HEK293 (cell line): ENCODE data around the gene TAGLN2.

Experiments used
- CTCF ChIA-PET: fragments of 350-600 bp; formaldehyde crosslinking; extraction: SDS; loops from one replicate; lab custom pipeline; 2021; ENCODE audit warnings: antibody characterized with exemption; lab: Yijun Ruan, JAX
- POLR2A ChIA-PET: fragments of 300-600 bp; formaldehyde crosslinking; extraction: SDS; loops from one replicate; lab custom pipeline; 2020; ENCODE audit warnings: antibody characterized with exemption, inconsistent platforms; lab: Yijun Ruan, JAX
- H3K27ac ChIP-seq: fragments of 200-500 bp; sonication (Bioruptor generic); 2 replicates; pipeline ENCODE4 v1.5.1; 2014; ENCODE audit warnings: low read depth, low read length, control low read depth, inconsistent platforms; ENCODE audit errors: extremely low read depth
- H3K36me3 ChIP-seq, 2 experiments: fragments of 200-500 bp in 1 of 2; sonication (Bioruptor generic) in 1 of 2; 1 replicate in 1 of 2; 2 replicates in 1 of 2; pipeline ENCODE4 v1.5.1; 2014 to 2017; ENCODE audit warnings: inconsistent platforms in 2 of 2, low read length in 2 of 2; ENCODE audit not compliant: control insufficient read depth in 2 of 2, insufficient read depth in 1 of 2
- H3K4me1 ChIP-seq: fragments of 200-500 bp; sonication (Bioruptor generic); 2 replicates; pipeline ENCODE4 v1.5.1; 2014; ENCODE audit warnings: mild to moderate bottlenecking, low read length, inconsistent platforms; ENCODE audit not compliant: control insufficient read depth, insufficient read depth
- H3K4me3 ChIP-seq: 2 replicates; pipeline ENCODE4 v1.5.1; 2011; ENCODE audit warnings: low read depth, mild to moderate bottlenecking, control low read depth, low read length, moderate library complexity
- H3K9me3 ChIP-seq: fragments of 200-500 bp; sonication (Bioruptor generic); 2 replicates; pipeline ENCODE4 v1.5.1; 2014; ENCODE audit warnings: low read depth, low read length, inconsistent platforms; ENCODE audit not compliant: control insufficient read depth, insufficient read depth
- EGR2 ChIP-seq: fragments of 450-650 bp; formaldehyde crosslinking; IDR thresholded peaks from 2 replicates; pipeline ENCODE4 v1.5.1; 2016; ENCODE audit warnings: low read depth, missing biosample characterization, missing genetic modification characterization
- KLF16 ChIP-seq: fragments of 450-650 bp; formaldehyde crosslinking; IDR thresholded peaks from 2 replicates; pipeline ENCODE4 v1.5.1; 2017; ENCODE audit warnings: missing biosample characterization, missing genetic modification characterization
- MEIS1 ChIP-seq: sonication (generic); formaldehyde crosslinking; IDR thresholded peaks from 2 replicates; pipeline ENCODE4 v1.8.1; 2022; ENCODE audit warnings: missing genetic modification reagents, mild to moderate bottlenecking, borderline replicate concordance
- SP3 ChIP-seq: fragments of 450-650 bp; formaldehyde crosslinking; IDR thresholded peaks from 2 replicates; pipeline ENCODE4 v1.5.1; 2016; ENCODE audit warnings: missing biosample characterization, missing genetic modification characterization
- ZBTB49 ChIP-seq: fragments of 450-650 bp; formaldehyde crosslinking; IDR thresholded peaks from 2 replicates; pipeline ENCODE4 v1.5.1; 2016; ENCODE audit warnings: missing biosample characterization, missing genetic modification characterization, low read depth
- ZBTB7A ChIP-seq: fragments of 450-650 bp; formaldehyde crosslinking; IDR thresholded peaks from 2 replicates; pipeline ENCODE4 v1.5.1; 2016; ENCODE audit warnings: low read depth, missing biosample characterization, missing genetic modification characterization
- ZNF274 ChIP-seq, 2 experiments: fragments of 200-500 bp in 1 of 2; fragments of 450-650 bp in 1 of 2; sonication (Bioruptor generic) in 1 of 2; formaldehyde crosslinking in 1 of 2; IDR thresholded peaks; 2 replicates each; pipeline versions ENCODE4 v1.5.1 to v1.6.1; 2014 to 2016; ENCODE audit warnings: borderline replicate concordance in 1 of 2, inconsistent platforms in 1 of 2, low read length in 1 of 2, missing biosample characterization in 1 of 2, missing genetic modification characterization in 1 of 2
- ZNF335 ChIP-seq: fragments of 450-650 bp; formaldehyde crosslinking; conservative IDR thresholded peaks from 2 replicates; pipeline ENCODE4 v1.5.1; 2016; ENCODE audit warnings: missing biosample characterization, missing genetic modification characterization
- ZNF423 ChIP-seq: fragments of 450-650 bp; formaldehyde crosslinking; IDR thresholded peaks from 2 replicates; pipeline ENCODE4 v1.5.1; 2016; ENCODE audit warnings: missing biosample characterization, missing genetic modification characterization
- ZNF555 ChIP-seq: fragments of 450-650 bp; formaldehyde crosslinking; conservative IDR thresholded peaks from 2 replicates; pipeline ENCODE4 v1.5.1; 2017; ENCODE audit warnings: missing biosample characterization, mild to moderate bottlenecking, missing genetic modification characterization, inconsistent platforms
- ZNF701 ChIP-seq: fragments of 450-650 bp; formaldehyde crosslinking; IDR thresholded peaks from 2 replicates; pipeline ENCODE4 v1.5.1; 2016; ENCODE audit warnings: missing biosample characterization, missing genetic modification characterization
- TF ChIP-seq, protein P1 (sequence below): fragments of 450-650 bp; formaldehyde crosslinking; IDR thresholded peaks from 2 replicates; pipeline ENCODE4 v1.5.1; 2016; ENCODE audit warnings: missing biosample characterization, missing genetic modification characterization
- TF ChIP-seq, protein P2 (sequence below): sonication (generic); formaldehyde crosslinking; IDR thresholded peaks from 2 replicates; pipeline ENCODE4 v1.8.1; 2022; ENCODE audit warnings: mild to moderate bottlenecking, moderate library complexity, missing genetic modification reagents
- TF ChIP-seq, protein P3 (sequence below): fragments of 450-650 bp; formaldehyde crosslinking; IDR thresholded peaks from 2 replicates; pipeline ENCODE4 v1.5.1; 2017; ENCODE audit warnings: missing biosample characterization, missing genetic modification characterization
- TF ChIP-seq, protein P4 (sequence below): fragments of 450-650 bp; formaldehyde crosslinking; IDR thresholded peaks from 2 replicates; pipeline ENCODE4 v1.5.1; 2016; ENCODE audit warnings: missing biosample characterization, missing genetic modification characterization
- TF ChIP-seq, protein P5 (sequence below): fragments of 450-650 bp; formaldehyde crosslinking; IDR thresholded peaks from 2 replicates; pipeline ENCODE4 v1.5.1; 2016; ENCODE audit warnings: missing biosample characterization, missing genetic modification characterization

Gene TAGLN2

GRCh38 chr1:159958719-159959380, 33.5 kb upstream of the TAGLN2 start:
- no peaks in the 10 kb centered on the region for H3K36me3 ChIP-seq
- POLR2A ChIA-PET = no interaction called here
- no peak overlapping the region for H3K4me3 ChIP-seq
- H3K9me3 ChIP-seq = no peaks in the 10 kb centered on the region
- H3K27ac ChIP-seq = no peak overlapping the region
- TF ChIP-seq ZBTB7A (tag by site-specific recombination) = no peak
- TF ChIP-seq ZNF335 (tag by site-specific recombination) = no peak
- TF ChIP-seq ZNF423 (tag by site-specific recombination) = no peak
- no peak for TF ChIP-seq KLF16 (tag by site-specific recombination)
- TF ChIP-seq EGR2 (tag by site-specific recombination) = no peak
- TF ChIP-seq, protein P1, sequence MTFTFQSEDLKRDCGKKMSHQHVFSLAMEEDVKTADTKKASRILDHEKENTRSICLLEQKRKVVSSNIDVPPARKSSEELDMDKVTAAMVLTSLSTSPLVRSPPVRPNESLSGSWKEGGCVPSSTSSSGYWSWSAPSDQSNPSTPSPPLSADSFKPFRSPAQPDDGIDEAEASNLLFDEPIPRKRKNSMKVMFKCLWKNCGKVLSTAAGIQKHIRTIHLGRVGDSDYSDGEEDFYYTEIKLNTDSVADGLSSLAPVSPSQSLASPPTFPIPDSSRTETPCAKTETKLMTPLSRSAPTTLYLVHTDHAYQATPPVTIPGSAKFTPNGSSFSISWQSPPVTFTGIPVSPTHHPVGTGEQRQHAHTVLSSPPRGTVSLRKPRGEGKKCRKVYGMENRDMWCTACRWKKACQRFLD (tag by site-specific recombination) = no peak
- TF ChIP-seq ZNF701 (tag by site-specific recombination) = no peak
- TF ChIP-seq, protein P2, sequence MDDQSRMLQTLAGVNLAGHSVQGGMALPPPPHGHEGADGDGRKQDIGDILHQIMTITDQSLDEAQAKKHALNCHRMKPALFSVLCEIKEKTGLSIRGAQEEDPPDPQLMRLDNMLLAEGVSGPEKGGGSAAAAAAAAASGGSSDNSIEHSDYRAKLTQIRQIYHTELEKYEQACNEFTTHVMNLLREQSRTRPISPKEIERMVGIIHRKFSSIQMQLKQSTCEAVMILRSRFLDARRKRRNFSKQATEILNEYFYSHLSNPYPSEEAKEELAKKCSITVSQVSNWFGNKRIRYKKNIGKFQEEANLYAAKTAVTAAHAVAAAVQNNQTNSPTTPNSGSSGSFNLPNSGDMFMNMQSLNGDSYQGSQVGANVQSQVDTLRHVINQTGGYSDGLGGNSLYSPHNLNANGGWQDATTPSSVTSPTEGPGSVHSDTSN (CRISPR knock-in tag) = no peak
- TF ChIP-seq, protein P3, sequence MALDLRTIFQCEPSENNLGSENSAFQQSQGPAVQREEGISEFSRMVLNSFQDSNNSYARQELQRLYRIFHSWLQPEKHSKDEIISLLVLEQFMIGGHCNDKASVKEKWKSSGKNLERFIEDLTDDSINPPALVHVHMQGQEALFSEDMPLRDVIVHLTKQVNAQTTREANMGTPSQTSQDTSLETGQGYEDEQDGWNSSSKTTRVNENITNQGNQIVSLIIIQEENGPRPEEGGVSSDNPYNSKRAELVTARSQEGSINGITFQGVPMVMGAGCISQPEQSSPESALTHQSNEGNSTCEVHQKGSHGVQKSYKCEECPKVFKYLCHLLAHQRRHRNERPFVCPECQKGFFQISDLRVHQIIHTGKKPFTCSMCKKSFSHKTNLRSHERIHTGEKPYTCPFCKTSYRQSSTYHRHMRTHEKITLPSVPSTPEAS = no peak
- TF ChIP-seq ZNF555 (tag by site-specific recombination) = no peak
- no peak for TF ChIP-seq ZNF274 (IDR thresholded peaks at IDR 0.05; ENCODE audit: low read length)
- no peak for TF ChIP-seq ZNF274 (tag by site-specific recombination; IDR thresholded peaks at IDR 0.05; ENCODE audit: borderline replicate concordance)
- TF ChIP-seq, protein P4, sequence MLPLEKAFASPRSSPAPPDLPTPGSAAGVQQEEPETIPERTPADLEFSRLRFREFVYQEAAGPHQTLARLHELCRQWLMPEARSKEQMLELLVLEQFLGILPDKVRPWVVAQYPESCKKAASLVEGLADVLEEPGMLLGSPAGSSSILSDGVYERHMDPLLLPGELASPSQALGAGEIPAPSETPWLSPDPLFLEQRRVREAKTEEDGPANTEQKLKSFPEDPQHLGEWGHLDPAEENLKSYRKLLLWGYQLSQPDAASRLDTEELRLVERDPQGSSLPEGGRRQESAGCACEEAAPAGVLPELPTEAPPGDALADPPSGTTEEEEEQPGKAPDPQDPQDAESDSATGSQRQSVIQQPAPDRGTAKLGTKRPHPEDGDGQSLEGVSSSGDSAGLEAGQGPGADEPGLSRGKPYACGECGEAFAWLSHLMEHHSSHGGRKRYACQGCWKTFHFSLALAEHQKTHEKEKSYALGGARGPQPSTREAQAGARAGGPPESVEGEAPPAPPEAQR (tag by site-specific recombination) = no peak
- no peak for TF ChIP-seq ZBTB49 (tag by site-specific recombination)
- TF ChIP-seq MEIS1 (CRISPR knock-in tag) = no peak
- TF ChIP-seq SP3 (tag by site-specific recombination) = no peak
- TF ChIP-seq, protein P5, sequence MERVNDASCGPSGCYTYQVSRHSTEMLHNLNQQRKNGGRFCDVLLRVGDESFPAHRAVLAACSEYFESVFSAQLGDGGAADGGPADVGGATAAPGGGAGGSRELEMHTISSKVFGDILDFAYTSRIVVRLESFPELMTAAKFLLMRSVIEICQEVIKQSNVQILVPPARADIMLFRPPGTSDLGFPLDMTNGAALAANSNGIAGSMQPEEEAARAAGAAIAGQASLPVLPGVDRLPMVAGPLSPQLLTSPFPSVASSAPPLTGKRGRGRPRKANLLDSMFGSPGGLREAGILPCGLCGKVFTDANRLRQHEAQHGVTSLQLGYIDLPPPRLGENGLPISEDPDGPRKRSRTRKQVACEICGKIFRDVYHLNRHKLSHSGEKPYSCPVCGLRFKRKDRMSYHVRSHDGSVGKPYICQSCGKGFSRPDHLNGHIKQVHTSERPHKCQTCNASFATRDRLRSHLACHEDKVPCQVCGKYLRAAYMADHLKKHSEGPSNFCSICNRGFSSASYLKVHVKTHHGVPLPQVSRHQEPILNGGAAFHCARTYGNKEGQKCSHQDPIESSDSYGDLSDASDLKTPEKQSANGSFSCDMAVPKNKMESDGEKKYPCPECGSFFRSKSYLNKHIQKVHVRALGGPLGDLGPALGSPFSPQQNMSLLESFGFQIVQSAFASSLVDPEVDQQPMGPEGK (tag by site-specific recombination) = no peak
- CTCF ChIA-PET = interaction anchor here (0.6 to 4.8 kb wide), 3 partner anchors 12 to 302 kb away, joined by 3 to 37 read pairs (median 4); no protein-coding TSS in a partner anchor
- H3K4me1 ChIP-seq = no peaks in the 10 kb centered on the region
